Ovary (tissue), 3 donors: Measurements from ENCODE around the gene NEK4.

Experiments used
- EP300 ChIP-seq: sonication (generic); formaldehyde crosslinking; IDR thresholded peaks from one replicate; pipeline ENCODE4 v1.6.1; 2017; ENCODE audit warnings: antibody characterized with exemption
- POLR2A ChIP-seq: fragments of 450-650 bp; IDR thresholded peaks from one replicate; pipeline ENCODE4 v1.6.1; 2017; ENCODE audit warnings: antibody characterized with exemption, mild to moderate bottlenecking, moderate library complexity
- TF ChIP-seq, protein P1 (sequence below), 3 donors: fragments of 450-650 bp in 2 of 3; fragments of 200-600 bp in 1 of 3; IDR thresholded peaks; one replicate each; pipeline versions ENCODE4 v1.5.1 to v1.8.0; 2016 to 2022; ENCODE audit warnings: antibody characterized with exemption in 3 of 3, mild to moderate bottlenecking in 1 of 3
- donor health status: DM: no; HTN: no; CAD: no.

DNA sequence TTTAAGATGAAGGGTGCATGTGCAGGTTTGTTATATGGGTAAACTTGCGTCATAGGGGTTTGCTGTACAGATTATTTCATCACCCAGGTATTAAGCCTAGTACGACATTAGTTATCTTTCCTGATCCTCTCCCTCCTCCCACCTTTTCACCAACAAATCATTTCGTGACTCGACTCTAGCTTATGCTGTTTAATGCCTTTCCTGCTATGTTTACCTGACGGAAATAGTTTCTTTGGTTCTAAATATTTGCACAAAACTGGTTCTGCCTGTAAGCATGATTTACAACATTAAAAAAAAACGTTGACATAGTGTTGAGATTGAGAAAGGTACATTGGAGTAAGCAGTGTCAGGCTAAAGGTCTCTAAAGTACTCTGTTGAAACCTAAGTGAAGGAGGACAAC is 82.5 kb downstream of the NEK4 start:
- TF ChIP-seq, protein P1, sequence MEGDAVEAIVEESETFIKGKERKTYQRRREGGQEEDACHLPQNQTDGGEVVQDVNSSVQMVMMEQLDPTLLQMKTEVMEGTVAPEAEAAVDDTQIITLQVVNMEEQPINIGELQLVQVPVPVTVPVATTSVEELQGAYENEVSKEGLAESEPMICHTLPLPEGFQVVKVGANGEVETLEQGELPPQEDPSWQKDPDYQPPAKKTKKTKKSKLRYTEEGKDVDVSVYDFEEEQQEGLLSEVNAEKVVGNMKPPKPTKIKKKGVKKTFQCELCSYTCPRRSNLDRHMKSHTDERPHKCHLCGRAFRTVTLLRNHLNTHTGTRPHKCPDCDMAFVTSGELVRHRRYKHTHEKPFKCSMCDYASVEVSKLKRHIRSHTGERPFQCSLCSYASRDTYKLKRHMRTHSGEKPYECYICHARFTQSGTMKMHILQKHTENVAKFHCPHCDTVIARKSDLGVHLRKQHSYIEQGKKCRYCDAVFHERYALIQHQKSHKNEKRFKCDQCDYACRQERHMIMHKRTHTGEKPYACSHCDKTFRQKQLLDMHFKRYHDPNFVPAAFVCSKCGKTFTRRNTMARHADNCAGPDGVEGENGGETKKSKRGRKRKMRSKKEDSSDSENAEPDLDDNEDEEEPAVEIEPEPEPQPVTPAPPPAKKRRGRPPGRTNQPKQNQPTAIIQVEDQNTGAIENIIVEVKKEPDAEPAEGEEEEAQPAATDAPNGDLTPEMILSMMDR (IDR thresholded peaks at IDR 0.05): no peak
- no peak for TF ChIP-seq POLR2A
- no peak for TF ChIP-seq EP300
